Measurements from ENCODE around the gene FGF5. TPM values are rescaled to one million over a fixed set of nuclear protein-coding genes. Genes with fewer than 3 reads are reported as not detected.

Gene FGF5
- 1.7 and 3.5 TPM in 2 replicates for total RNA-seq

DNA sequence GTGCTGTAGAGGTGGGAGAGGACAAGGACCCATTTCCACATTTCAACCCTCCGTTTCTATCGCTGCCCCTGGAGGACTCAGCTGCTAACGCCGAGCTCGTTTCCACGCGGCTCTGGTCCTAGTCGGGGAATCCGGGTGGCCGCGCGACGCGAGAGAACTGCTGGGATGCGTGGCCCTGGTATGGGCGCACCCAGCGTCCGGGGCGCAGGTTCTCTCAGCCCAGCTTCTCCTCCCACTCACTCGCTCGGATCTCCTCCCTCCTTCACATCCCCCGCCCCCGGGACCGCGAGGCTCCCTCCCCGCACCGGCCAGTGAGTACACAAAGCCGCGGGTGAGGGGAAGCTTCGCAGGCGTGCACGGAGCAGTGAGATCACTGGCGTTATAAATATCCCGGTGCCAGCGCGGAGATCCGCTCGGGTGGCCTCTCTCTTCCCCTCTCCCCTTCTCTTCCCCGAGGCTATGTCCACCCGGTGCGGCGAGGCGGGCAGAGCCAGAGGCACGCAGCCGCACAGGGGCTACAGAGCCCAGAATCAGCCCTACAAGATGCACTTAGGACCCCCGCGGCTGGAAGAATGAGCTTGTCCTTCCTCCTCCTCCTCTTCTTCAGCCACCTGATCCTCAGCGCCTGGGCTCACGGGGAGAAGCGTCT lies at the start of gene FGF5:
TSS of gene FGF5 (plus strand) at position 412 of the 649 bp plus-strand sequence. CDS start at position 573, 161 bp downstream.

GRCh38 chr4:80335554-80336358 lies 69.3 kb downstream of the FGF5 start, which contains the start of gene CFAP299:
Gene CFAP299, plus strand, starts transcription at chr4:80335730.

Other genes starting within 250 kb of the FGF5 start
- 32.8 and 45.2 TPM in 2 replicates for gene ANTXR2, start 193.4 kb upstream of the FGF5 start, total RNA-seq
- gene PRDM8, start 69.2 kb upstream of the FGF5 start, total RNA-seq, result 0.19 and 0.81 TPM in 2 replicates
- gene CFAP299, start 69.1 kb downstream of the FGF5 start, total RNA-seq, result 0.09 and 0.54 TPM in 2 replicates